Ecto neural progenitor cell (in vitro differentiated cells): Measurements from ENCODE around the gene ACTN4.

Experiments
- DNase-seq: peaks from one replicate; pipeline ENCODE4 v3.0.0-alpha.2; 2018; ENCODE audit warnings: low spot score

ACTN4 gene

DNA sequence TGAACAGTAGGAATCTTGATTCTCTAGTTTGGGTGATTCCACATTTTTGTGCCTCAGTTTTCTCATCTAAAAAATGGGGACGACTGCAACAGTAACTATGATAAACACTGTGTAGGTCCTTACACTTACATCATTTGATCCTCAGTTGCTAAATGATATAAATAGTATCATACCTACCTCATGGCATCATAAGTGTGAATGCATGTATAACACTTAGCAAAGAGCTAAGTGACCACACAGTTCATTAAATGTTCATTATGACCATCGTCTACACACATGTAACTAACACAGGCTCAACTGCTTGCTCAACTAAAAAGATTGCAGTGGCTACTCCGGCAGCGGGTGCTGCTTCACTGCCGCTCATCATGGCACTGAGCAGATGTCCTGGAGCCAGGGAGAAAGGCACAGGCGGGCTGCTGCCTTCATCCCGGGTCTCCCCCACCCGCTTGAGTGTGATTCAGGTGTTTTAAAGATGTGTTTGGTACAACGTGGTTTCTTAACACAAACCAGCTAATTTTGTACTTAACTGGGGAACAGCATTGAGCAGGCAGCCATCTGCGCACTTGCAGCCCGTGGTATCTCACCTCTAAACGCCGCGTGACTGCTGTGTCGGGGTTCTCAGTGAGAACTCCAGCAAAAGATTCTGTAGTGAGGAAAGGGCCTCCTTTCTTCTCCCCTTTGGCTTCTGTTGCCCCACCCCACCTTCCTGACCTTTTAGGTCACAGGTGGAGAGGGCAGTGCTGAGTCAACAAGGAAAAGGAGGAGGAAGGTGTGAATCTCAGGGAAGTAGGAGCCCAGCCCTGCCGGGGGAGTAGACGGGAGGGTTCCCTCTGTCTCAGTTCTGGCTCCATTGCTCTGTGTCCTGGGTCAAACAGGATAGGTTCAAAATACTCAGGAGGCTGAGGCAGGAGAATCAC, 11.7 kb upstream of the ACTN4 start:
- DNase-seq: no peak

DNA sequence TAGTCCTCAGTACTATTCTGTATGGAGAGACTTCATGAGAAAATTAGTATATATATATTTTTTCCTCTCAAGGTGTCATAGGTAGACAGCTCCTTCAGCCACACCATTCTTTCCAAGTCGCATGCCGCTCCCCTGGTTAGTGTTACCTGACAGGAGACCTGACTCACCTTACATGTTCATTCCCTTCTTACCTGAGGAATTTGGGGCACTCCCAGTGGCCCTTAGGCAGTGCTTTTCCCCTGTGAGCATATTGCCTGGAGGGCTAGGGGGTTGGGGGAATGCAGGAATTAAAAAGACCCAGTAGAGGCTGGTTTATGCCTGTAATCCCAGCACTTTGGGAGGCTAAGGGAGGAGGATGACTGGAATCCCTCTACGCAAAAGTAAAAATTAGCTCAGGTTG, 9.0 kb upstream of the ACTN4 start:
- DNase-seq: no peak

GRCh38 chr19:38639679-38640078, 7.8 kb upstream of the ACTN4 start:
- no peak for DNase-seq

- DNase-seq: no peak
Measured at GRCh38 chr19:38640368-38640767, 7.1 kb upstream of the ACTN4 start.

GRCh38 chr19:38642176-38642575, 5.3 kb upstream of the ACTN4 start:
- DNase-seq: no peak

DNA sequence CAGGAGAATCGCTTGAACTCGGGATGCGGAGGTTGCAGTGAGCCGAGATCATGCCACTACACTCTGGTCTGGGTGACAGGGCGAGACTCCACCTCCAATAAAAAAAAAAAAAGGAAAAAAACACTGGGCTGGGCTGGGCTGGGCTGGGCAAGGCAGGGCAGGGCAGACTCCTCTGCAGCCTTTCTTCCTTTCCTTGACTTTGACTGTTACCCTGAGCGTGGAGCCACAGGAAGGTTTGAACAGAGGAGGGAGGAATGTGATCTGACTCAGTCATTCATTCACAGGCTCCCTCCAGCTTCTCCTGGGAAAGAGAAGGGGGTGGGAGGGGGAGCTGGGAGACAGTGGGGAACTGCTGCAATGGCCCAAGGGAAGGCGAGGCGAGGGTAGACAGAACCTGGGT, 2.7 kb upstream of the ACTN4 start:
- DNase-seq: no peak

GRCh38 chr19:38647966-38648768, 718 bp downstream of the ACTN4 start:
- peak; percentile 61 for DNase-seq

GRCh38 chr19:38648769-38649304, 1.4 kb downstream of the ACTN4 start:
- no peak for DNase-seq

DNA sequence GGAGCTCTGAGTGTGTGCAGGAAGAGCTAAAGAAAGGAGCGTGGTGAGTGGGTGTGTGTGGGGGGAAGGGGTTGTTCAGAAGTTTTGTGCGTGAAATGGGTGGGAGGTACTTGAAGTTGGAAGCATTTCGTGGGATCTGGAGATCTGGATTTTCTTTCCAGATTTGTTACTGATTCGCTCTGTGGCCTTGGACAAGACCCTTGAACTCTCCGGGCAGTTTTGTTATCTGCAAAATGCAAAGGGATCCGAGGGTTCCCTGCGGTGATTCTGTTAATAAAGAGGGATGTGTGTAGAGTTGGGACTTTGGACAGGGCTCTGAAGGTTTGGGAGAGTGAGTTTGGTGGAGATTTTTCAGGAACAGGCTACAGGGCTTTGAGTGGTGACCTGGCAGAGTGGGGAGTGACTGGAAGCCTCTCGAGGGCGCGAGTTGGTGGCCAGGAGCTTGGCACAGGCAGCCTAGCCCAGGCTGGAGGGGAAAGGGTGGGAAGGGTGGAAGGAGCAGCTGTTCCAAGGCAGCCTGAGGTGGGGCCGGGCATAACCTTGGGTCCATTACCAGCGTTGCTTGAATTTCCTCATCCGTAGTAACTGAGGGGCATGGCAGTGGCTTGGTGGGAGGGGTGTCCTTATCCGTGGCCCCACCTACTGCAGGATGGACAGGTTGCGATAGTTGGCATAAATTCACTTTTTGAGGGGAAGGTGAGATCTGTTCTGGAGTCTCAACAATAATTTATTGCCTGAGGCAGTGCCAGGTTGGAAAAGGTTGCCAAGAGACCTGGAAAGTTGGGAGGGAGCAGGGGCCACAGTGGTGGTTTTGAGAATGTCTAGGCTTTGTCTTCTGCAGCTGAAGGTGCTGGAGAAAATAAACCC, 2.1 kb downstream of the ACTN4 start:
- DNase-seq: no peak

- no peak for DNase-seq
Measured at GRCh38 chr19:38650172-38650775, 2.8 kb downstream of the ACTN4 start.

DNA sequence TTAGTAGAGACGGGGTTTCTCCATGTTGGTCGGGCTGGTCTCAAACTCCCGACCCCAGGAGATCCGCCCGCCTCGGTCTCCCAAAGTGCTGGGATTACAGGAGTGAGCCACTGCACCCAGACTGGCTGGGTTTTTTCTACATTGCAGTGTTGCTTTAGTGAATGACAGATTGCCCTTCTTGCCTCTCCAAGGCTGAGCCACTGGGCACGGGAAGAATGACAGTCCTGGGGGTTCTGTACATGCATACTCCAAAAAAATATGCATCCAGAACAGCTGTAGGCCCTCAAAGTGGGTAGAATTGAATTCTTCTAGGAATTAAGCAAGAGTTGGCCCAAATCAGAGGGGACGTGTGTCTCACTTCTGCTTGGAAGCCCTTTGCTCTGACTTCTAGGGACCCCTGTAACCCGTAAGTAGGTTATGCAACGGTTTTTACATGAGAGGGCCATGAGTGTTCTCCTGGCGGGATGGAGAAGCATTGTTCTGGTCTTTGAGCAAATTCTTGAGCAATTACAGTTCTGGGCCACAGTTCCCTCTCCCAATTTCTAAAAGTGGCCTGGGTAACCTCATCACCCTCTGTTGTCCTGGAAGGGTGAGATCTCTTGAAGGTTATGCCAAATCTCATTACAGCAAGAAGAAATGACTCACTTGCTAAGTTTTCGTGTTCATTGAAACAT, 3.6 kb downstream of the ACTN4 start:
- no peak for DNase-seq

DNA sequence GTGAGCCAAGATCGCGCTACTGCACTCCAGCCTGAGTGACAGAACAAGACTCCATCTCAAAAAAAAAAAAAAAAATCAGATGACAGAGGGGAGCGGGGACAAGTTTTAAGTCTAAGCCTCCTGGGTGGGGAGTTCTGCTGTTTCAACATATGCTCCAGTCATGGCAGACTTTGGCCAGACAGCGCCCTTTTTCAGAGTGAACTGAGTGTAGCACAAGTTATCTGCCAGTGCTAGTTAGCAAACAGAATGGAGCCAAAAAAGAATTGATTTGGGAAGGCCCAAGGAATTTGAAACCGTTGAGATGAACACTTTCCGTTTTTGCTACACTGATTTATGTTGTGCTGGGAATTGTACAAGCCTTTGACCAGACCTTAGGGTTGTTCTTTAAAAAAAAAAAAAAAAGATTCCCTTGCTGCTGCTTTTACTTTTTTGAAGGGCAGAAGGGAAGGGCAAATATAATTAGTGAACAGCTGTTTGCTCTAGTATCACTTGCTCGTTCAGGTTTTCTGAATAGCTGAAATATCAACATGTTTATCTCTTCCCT, 5.7 kb downstream of the ACTN4 start:
- DNase-seq: no peak

DNA sequence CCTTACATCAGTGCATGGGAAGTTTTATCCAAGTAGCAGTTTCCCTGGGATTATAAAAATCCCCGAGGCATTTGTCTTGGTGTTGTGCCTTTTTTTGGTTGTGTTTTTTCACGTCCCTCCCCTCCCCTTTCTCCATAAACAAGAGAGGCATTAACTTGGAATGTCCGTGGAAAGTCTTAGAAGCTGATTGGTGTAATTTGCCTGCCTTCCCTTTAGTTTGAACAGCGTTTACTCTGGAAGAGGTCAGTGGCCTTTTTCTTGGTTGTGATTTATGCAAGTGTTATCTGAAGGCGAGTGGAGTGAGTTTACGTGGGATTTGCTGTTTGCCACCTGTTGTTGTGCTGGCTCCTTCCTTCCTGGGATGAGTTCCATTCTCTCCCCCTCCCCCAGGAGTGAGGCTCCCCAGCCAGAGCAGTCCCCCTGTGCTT, 7.2 kb downstream of the ACTN4 start:
- no peak for DNase-seq

DNA sequence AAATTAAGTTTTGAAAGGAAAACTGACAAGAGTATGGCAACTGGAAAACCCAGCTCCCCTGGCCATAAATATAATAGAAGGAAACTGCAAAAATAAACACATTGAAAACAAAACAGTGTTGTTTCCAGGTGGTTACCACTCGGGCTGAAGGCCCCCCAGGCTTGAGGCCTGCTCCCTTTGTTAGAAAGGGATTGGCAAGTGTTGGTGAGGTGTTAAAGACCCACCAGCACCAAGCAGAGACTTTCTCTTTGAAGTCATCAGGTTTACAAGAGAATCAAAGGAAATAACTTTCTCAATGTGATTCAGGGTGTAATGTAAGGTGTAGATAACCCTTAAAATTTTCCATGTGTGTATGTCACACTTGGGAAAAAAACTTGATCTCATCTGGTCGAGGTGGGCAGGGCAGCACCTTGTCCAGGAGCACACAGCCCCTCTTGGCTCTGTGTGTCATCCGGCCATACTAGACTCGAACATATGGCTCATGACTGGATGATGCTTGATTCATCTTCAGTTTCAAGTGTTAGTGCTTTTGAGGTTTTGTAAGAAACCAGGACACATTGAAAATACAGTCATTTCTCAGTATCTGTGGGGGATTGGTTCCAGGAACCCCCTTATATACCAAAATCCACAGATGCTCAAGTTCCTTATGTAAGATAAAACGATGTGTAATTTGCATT, 7.8 kb downstream of the ACTN4 start:
- DNase-seq: no peak

DNA sequence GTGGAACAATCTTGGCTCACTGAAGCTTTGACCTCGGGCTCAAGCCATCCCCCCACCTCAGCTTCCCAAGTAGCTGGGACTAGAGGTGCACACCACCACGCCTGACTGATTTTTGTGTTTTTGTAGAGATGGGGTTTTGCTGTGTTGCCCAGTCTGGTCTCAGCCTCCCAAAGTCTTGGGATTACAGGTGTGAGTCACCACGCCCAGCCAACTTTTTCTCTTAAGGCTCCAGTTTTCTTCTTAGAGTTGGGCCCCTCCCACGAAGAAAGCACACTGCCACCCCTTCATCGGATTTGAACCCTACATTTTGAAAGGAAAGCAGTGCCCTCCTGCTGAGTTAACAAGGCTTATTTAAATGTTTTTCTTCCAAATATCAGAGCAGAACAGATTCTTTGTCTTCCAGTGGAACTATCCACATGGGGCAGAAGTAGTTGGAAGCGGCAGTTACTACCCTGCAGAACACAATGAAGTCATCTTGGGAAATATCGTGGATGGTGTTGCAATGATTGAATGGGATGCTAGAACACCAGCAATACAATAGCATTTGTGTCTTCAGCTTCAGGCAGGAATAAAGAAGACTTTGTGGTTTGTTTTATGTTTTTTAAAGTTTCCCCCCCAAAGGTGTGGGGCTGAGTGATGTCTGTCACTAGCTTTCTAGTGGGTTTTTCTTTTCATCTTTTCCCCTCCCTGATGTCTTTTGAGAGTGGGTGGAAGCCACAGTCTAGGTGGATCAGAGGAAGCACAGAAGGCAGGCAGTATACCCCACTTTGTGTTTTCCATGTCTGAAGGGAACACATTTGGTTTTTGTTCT, 8.9 kb downstream of the ACTN4 start:
- no peak for DNase-seq

DNA sequence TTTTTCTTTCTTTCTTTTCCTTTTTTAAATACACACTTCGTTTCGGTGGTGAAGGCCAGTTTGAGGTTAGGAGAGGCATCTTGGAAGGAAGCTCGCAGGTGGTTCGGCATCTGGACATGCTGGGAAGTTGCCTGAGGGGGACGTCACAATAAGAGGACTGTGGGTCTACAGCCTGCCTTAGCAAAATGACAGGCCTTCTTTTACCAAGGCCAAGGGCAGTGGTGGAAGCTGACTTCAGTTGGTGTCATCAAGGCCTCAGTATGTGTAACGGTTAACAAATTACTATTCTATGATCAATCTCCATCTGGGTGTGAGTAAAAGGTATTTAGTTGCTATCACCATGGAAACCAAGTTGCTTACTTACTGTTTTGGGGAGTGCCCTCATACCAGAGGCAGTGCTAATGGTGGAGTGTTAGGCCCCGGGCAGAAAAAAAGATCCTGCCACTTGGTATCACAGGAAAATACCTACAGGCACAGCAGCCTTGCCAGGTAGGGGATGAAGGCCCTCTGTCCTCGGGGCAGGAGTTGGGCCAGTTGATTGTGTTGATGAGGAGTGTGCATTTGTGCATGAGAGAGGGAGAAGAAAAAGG, 10.3 kb downstream of the ACTN4 start:
- DNase-seq: no peak

- no peak for DNase-seq
Measured at GRCh38 chr19:38658462-38659306, 11.2 kb downstream of the ACTN4 start.

GRCh38 chr19:38660724-38661123, 13.3 kb downstream of the ACTN4 start:
- DNase-seq: no peak
